DMS 273 (cell line): ENCODE results near the gene TMEM203.
A peak's percentile ranks its signal among the peaks of the same experiment; 100 is the strongest.
"Not testable (repeated sequence)": the region's sequence is repeated elsewhere in the genome, so short reads cannot be mapped to it uniquely, and the experiment has no call there.

Experiments used
- DNase-seq: peaks from one replicate; lab custom pipeline; 2025; ENCODE audit not compliant: unreplicated experiment; lab: John Stamatoyannopoulos, UW

The TMEM203 gene, protein sequence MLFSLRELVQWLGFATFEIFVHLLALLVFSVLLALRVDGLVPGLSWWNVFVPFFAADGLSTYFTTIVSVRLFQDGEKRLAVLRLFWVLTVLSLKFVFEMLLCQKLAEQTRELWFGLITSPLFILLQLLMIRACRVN

DNA sequence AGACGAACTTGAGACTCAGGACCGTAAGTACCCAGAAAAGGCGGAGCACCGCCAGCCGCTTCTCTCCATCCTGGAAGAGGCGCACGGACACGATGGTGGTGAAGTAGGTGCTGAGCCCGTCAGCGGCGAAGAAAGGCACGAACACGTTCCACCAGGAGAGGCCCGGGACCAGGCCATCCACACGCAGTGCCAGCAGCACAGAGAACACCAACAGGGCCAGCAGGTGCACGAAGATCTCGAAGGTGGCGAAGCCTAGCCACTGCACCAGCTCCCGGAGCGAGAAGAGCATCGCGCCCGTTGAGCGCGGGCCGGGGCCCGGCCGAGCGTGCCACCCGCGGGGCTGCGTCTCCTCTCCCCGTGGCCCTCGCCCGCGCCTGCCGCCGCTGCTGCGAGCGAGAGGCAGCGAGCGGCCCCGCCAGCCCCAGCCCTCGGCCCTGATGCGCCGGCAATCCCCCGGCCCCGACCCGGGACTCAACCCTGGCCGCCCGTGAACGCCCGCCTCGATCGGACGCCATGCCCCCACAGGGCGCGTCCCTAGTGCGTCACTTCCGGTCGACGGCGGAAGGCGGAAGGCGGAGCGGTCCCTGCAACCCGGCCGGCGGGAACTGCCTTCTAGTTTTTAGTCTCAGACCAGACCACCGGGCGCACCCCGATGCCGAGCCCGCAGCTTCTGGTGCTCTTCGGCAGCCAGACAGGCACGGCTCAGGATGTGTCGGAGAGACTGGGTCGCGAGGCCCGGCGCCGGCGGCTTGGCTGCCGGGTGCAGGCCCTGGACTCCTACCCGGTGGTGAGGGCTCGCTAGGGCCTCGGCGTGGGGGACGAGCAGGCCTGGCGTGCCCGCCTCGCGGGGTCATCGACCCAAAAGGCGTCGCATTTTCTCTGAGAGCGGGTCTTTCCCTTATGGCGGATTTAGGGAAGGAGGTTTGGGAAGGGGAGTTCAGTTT, at the start of gene TMEM203, which contains the start of gene NDOR1:
TMEM203 (minus strand) TSS at position 523 of the 944 bp plus-strand sequence; CDS start at position 289, 234 bp downstream.
NDOR1 (plus strand) TSS at position 575 of the 944 bp plus-strand sequence; CDS start at position 653, 78 bp downstream.
- peak; percentile 95 for DNase-seq

DNA sequence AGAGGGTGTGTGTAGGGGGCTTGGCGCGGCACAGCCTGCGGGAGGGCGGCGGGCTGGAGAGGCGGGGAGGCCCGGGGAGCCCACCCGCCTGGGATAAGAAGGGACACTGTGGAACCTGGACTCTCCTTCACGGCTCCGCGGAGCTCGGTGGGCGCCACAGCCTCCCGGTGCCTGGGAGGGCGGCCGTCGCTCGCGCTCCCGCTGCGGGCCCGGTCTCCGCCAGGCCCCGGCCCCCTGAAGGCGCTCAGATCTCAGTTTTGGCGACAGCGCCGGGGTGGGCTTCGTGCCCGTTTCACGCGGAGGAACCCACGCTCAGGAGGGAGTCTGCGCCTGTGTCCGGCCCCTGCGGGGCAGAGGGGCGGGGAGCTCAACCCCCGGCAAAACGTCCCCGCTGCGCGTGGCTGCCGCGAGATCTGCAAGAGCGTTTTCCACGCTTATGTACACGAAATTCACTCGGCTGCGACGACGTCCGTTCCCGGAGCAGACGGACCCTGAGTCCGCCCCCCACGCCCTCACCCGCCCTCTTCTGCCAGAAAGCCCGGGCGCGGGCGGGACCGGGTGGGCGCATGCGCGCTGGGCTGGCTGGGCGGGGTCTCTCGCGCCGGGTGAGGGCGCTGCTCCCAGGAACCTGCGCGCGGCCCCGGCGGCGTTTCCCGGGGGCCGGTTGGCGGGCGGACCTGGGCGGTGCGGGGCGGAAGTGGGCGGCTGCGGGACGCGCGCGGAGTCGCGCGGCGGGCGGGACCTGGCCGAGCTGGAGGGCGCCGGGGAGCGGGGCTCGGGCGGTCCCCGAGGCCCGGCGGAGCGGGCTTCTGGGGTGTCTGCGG, 49.4 kb upstream of the TMEM203 start, which contains the start of gene NELFB:
NELFB (plus strand) TSS at position 704 of the 824 bp plus-strand sequence.
- DNase-seq = peak; percentile 95

DNA sequence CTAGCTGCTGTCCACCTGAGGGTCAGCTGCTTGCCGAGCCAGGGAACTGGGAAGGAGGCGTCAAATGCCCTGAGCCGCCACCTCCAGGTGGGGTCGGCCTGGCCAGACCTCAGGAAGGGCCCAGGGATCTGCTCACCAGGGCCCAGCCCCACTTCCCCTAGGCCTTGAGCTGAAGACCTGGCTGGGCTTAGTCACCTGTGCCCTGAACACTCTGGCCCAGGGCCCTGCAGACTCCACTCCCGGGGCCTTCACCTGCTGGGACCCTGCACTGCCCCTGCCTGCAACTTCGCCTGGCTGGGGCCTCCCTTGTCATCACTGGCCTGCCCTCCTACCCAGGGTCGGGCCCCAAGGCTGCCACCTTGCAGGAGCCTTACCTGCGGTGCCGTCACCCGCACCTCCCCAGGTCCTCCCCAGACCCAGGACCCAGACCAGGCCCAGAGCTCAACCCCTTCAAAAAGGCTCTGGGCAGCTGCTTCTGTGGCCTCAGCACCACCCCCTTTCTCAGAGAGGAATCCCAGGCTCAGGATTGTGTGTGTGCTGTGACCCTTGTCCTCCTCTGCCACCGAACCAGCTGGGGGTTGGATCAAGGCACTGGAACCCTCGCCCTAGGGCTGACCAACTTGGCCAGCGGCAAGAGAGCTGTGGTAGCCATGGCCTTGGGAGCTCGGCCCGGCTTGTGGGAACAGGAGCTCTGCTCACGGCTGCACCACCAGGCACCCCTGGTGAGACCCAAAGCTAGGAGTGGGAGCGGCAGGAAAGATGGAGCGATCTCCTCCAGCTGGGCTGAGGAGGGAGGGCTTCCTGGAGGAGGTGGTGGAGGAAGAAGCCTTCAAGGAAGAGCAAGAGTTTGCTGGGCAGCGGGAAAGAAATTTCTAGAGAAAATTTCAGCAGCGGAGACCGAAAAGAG, 48.5 kb upstream of the TMEM203 start:
- DNase-seq = no peak

DNA sequence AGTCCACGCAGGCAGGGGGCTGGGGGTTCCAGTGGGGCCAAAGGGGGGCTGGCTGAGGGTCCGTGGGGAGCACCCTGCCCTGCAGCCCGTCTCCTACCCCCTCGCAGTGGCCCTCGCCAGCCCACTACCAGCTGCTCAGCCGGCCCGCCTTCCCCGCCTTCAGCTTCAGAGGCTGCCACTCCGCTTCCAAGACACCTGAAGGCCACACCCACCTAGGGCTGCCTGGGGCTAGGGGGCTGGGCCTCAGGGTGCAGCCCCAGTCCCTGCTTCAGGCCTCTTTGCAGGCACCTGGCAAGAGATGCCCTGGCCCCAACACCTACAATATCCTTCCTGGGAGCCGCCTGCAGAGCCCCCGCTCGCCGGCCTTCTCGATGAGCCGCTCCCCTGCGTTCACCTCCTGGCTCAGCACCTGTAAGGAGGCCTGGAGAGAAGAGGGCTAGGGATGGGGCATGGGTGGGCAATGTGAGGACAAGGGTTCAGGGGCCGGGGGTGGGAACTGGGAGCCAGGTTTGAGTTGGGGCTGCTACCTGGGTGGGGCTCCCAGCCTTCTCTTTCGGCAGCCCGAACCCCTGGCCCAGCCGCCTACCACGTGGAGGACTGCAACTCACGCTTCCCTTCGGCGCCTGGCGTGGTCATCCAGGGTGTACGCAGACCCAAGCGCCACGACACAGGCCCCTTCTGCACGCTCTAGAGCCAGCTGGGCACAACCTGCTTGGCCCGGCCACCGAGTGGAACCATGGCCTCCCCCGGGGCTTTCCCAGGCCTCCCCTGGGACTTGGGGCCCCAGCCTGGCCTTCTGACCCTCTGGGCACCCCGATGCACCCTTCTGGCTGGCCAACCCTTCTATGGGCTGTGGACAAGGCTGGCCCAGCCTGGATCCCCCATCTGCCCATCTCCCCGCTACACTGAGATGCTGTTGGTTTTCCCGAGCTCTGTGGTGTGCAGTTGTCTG, 47.4 kb upstream of the TMEM203 start:
- DNase-seq = peak; percentile 39

DNA sequence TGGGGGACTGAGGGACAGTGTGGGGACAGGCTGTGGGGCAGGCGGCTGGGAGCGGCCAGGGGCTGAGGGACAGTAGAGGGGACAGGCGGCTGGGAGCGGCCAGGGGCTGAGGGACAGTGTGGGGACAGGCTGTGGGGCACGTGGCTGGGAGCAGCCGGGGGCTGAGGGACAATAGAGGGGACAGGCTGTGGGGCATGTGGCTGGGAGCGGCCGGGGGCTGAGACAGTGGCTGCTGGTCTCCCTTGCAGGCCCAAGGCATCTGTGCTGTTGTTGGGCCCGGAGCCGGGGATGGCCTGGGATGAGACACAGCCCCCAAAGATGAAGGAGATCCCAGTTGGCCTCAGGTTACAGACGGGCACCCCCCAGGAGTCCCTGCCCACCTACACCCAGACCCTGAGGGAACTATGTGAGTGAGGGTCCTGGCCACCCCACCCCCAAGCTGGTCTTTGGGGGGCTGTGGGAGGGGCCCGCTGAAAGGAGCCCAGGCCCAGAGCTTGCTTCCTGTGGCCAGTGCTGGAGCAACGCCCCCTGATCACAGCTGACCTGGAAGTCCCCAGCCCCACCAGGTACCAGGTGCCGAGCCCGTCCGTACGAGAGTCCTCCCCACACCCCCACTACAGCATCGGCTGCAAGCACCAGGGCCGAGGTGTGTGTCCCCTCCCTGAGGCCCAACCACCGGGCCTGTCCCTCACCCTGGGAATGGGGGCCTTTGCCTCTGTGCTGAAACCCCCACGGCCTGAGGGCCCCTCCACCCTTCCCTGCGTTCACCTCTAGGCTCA, 46.2 kb upstream of the TMEM203 start:
- no peak for DNase-seq

DNA sequence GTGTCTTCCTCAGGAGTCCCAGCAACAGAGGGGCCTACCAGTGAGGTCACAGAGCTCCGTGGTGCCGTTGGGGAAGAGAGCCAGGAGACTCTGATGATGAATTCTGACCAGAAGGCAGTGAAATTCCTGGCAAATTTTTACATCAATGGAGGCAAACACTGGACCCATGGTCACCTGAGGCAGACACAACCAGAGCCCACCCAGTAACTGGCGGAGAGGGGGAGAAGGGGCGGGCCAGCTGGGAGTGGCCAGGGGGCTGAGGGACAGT, 45.7 kb upstream of the TMEM203 start, which contains the start of gene STPG3:
STPG3 (plus strand) TSS at position 93 of the 268 bp plus-strand sequence; CDS start at position 94, 1 bp downstream.
- no peak for DNase-seq

DNA sequence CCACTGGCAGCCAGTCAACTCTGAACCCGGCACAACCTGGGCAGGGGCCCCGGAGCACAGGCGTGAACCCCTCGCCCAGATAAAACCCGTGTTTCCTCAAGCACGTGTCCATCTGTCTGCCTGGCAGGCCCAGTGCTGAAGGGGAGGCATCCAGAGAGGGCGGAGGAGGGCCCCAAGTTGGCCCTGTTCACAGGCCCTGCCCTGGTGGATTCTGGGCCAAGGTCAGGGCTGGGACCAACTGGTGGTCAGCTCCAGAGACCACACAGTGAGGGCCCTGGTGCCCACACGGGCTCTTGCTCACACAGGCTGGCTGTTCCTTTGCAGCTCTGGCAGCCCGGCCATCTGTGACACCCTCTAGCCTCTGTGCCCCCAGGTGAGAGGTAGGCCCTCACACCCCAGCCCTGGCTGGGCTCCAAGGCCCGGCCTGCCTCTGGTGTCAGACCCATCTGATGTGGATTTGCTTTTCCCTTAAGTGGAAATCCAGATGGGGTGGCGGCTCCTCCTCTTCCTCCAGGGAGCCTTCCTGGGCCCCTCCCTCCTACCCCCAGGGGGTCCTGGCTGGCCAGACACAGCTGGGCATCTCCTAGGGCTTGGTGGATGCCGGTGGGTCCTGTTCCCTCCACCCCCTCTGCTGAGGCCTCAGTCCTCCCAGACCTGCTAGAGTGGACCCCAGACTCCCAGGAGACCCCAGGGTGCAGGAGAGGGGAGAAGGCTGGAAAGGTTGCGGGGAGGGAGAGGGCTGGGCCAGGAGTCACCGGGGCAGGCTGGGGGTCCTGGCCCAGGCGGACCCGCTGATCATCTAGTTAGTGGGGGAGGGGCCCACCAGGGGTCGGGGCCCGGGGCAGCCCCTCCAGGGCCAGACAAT, 45.1 kb upstream of the TMEM203 start:
- peak; percentile 71 for DNase-seq

DNA sequence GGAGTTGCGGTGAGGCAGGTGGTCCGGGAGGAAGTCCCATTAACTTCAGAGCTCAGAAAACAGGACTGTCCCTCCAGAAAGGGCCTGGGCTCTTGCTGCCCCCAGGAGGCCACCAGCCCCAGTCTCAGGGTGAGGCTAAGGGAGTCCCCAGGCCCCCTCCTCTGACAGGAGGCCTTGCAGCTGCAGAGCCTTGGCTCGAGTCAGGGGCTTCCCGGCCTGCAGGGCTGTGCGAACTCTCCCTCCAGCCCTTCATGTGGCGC, 42.4 kb upstream of the TMEM203 start:
- no peak for DNase-seq

DNA sequence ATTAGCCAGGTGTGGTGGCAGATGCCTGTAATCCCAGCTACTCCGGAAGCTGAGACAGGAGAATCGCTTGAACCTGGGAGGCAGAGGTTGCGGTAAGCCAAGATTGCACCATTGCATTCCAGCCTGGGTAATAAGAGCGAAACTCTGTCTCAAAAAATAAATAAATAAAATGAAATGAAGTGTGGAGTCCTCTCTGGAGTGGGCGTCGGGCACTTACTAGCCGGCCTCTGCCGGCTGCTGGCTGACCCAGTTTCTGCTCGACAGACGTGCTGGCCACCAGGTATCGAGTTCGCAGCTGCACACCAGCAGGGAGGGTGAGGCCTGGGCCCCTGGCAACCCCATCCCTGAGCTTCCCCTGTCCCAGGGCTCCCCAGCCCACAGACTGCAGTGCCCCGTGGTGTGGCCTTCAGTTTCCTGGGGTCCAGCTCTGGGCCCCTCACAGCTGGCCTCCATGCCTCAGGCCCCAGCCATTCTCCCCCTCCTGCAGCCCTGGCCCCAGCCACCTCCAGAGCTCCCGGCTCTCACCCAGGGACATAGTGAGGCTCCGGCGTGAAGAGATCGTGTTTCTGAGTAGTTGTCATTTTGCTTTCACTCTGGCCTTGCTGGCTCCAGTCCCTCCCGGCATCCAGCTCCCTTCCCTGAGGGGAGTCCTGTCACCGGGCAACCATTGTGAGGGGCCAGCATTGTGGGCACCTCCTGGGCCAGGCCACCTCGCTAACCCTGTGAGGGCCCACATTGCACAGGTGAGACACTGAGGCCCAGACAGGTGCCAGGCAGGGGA, 41.9 kb upstream of the TMEM203 start:
- no peak for DNase-seq

DNA sequence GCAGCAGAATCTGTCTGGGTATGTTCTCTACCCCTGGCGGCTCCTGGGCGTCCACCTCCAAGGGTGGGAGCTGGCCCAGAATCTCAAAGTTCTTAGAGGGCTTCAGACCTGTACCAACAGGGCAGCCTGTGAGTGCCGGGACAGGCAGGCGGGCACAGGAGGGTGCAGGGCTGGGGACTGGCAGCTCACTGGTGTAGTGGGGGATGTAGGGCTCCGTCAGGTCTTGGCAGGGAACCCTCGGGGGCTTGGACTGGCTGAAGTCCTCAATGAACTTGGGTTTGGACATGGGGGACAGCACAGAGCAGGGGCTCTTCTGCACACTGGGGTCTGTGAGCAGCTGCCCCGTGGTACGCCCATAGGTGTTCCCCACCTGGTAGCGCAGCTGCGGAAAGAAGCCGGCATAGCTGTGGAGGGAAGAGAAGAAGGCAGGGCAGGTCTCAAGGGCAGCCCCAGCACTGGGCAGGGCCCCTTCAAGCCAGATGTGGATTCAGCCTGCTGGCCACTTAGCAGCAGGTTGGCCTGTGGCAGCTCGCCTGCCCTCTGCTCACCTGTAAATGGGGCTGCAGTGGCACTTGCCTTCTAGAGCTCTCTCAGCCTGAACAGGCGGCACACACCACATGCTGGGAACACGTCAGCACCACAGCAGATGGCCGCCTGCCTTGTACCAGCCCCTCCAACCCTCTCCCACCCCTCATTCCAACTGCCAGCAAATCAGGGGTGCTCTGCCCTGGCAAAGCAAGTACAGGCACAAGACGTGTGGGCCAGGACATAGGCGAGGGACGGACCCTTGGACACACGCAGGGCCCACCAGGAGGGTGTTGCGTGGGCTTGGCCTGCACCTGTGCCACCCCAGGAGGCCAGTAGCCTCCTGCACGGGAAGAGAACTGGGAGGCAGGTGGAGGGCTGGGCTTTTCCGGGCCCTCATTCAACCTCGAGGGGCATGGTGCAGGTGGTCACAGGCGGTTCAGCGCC, 40.3 kb upstream of the TMEM203 start:
- DNase-seq = peak; percentile 75

DNA sequence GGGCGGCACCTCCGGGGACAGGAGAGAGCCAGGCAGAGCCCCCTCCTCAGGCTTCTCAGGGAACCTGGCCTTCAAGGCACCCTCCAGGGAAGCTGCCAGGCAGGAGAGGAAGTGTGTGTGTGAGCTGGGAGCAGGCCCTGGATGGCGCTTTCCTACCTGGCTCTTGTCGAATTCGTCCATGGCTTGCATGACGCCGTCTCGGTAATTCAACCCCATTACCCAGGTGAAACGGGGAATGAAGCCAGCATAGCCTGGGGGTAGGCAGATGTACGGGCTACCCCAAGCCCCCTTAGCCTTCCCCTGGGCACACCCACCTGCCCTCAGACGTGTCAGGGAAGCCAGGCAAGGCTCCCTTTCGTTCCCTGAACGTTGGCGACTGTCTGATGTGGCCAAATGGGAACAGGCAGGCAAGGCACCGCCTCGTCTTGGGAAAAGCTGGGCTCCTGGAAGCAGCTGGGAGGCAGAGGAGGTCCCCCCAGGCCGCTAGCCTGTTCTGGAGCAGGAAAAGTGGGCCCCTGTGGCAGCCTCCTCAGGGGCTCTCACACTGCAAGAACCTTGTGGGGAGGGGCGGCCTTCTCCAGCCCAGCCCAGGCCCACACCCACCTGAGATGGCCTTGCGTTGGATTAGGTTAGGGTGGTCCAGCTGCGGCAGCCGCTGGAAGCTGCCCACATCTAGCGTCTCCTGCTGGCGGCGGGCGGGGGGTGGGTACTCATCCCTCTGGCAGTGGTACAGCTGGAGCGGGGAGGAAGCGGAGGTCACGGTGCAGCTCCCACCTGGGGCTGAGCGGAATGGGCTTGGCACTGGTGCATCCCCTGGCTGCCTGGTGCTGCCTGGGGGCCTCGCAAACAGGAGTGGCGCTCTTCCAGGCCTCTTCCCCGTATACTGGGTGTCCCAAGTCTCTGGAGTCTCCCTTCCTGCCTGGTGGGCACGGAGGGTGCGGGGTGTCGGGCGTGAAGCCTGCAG, 39.3 kb upstream of the TMEM203 start:
- DNase-seq = peak; percentile 62

DNA sequence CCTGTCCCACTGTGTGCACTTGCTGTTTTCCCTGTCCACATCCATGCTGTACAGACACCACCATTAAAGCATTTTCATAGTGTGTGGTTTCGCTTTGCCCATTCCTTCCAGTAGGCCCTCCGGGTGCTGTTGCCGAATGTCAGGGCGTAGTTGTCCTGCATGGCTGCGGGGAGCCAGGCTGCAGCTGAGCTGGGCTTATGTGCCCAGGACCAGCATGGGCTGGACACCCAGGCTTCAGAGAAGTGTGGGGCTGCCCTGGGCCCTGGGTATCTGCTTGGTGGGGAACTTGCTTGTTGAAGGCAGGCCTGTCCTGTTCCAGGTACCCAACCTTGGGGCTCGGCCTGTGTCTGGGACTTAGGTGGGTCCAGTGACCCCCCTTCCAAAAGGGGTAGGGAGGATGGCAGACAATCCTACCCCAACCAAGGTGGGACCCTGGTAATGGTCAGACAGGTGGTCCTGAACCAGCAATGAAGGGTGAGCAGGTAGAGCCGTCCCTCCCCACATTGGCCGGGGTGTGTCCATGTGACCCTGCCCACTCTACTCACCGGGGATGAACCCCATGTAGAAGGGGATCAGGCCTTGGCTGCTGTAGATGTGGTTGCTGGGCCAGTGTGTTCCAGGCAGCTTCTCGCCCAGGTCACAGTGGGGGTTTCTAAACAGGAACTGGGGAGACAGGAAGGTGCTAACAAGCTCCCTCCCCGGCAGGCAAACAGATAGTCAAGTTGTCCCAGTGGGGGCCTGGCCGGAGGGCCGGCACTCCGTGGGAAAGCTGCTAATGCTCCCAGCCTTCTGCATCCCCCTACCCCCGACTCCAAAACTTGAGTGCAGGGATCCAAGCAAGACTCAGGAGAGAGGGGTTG, 38.4 kb upstream of the TMEM203 start:
- peak; percentile 62 for DNase-seq

DNA sequence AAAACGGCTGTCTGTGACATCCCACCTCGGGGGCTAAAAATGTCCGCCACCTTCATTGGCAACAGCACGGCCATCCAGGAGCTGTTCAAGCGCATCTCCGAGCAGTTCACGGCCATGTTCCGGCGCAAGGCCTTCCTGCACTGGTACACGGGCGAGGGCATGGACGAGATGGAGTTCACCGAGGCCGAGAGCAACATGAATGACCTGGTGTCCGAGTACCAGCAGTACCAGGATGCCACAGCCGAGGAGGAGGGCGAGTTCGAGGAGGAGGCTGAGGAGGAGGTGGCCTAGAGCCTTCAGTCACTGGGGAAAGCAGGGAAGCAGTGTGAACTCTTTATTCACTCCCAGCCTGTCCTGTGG, 37.8 kb upstream of the TMEM203 start:
- DNase-seq = not testable (repeated sequence)
